ENCODE results near the gene AARS1.
A peak's percentile ranks its signal among the peaks of the same experiment; 100 is the strongest.
"Not testable (repeated sequence)": the region's sequence is repeated elsewhere in the genome, so short reads cannot be mapped to it uniquely, and the experiment has no call there.

AARS1 gene

DNA sequence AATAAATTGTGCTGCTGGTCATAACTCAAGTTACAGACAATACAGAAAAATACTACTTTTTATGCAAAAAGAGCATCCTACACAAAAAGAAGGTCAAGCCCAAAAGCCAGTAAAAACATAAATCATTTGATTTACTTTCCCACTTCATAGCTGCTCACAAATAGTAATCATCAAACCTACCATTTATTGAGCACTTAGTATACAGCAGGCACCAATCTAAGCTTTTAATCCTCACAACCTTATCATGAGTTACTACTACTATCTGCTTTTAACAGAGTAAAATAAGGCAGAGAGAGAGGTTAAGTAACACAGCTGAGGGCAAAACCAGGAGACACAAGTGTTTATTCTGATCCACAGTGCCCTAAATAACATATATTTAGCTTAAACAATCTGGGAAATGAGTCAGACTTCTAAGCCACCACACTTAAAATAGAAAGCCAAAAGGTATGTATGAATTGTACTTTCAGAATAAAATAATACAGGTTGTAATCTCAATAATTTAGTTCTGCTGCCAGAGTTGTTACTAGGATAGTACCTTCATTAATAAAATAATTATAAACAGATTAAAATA, 1.7 kb upstream of the AARS1 start:
- Histone ChIP-seq H4K20me1 (peaks cover 0 to 18% (median 8%) of the 10 kb centered on the region in 11 experiments; a peak in 9 of 22 replicates), H3K9ac (no peak overlapping the region), H3K4me2 (no peak overlapping the region; a peak in 1 of 22 replicates), H3K27me3 (no peaks in the 10 kb centered on the region), H3K36me3 (peaks cover 0 to 10% (median 3%) of the 10 kb centered on the region in 11 experiments; a peak in 9 of 22 replicates), H3K4me1 (peaks cover 19 to 31% (median 21%) of the 10 kb centered on the region in 10 experiments), H3K27ac (no peak overlapping the region), H3K9me3 (replicated peaks in 1 of 11) (peaks cover 0 to 10% (median 7%) of the 10 kb centered on the region in 11 experiments; a peak in 15 of 22 replicates), H3K4me3 (no peak overlapping the region)
- TF ChIP-seq Cebpa-rat (IDR thresholded peaks at IDR 0.05): no peak

DNA sequence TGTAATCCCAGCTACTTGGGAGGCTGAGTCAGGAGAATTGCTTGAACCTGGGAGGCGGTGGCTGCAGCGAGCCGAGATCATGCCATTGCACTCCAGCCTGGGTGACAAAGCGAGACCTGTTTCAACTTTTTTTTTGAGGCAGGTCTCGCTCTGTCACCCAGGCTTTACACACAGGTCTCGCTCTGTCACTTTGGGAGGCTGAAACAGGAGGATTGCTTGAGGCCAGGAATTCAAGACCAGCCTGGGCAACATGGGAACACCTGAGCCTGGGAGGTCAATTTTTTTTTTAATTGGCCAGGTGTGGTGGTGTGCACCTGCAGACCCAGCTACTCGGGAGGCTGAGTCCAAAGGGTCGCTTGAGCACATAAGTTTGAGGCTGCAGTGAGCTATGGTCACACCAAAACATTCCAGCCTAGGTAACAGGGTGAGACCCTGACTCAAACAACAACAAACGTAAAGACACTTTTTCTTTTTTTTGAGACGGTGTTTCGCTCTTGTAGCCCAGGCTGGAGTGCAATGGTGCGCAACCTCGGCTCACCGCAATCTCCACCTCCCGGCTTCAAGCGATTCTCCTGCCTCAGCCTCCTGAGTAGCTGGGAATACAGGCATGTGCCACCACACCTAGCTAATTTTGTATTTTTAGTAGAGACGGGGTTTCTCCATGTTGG, 1.9 kb downstream of the AARS1 start:
- peak overlapping the region; percentile 62 to 93 (median 88); a peak in 19 of 20 replicates for H3K4me3 ChIP-seq
- H3K9me3 ChIP-seq (replicated peaks in 1 of 11); H3K27me3 ChIP-seq: not testable (repeated sequence)
- peak overlapping the region in 8 of 11 experiments; percentile 90 to 98 (median 96); a peak in 10 of 22 replicates for H3K27ac ChIP-seq
- peaks cover 34 to 45% (median 38%) of the 10 kb centered on the region in 11 experiments for H3K36me3 ChIP-seq
- peaks cover 19 to 36% (median 27%) of the 10 kb centered on the region in 10 experiments for H3K4me1 ChIP-seq
- peak overlapping the region; percentile 80 to 92 (median 85) for H3K4me2 ChIP-seq
- H3K9ac ChIP-seq: peak overlapping the region; percentile 89 to 99 (median 95); a peak in 18 of 22 replicates
- peaks cover 20 to 51% (median 39%) of the 10 kb centered on the region in 11 experiments; a peak in 14 of 22 replicates for H4K20me1 ChIP-seq

DNA sequence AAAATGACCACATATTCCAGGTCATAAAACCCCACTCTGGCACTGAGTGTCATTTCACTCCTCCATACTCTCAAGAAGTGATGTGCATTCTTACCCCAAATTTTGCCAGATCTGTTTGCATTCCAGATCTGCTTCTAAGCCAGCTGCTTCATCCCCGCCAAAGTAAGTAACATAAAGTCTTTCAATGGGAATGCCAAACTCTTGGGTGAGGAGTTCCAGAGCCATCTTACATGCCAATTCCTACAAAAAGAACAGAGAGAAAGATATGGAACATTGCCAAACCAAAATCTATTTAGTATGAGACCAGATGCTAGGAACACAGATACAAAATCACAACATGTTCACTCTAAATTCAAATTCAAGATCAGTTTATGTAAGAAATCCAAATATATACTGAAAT, 12.9 kb downstream of the AARS1 start:
- Histone ChIP-seq H3K4me3 (no peak overlapping the region), H3K4me2 (no peak overlapping the region), H3K9ac (no peak overlapping the region), H3K27ac (no peak overlapping the region), H3K27me3 (no peaks in the 10 kb centered on the region), H3K36me3 (peaks cover 93 to 99% (median 96%) of the 10 kb centered on the region in 11 experiments), H3K4me1 (peaks cover 0 to 5% (median 0%) of the 10 kb centered on the region in 10 experiments; a peak in 2 of 20 replicates), H4K20me1 (peaks cover 4 to 97% (median 55%) of the 10 kb centered on the region in 11 experiments; a peak in 15 of 22 replicates), H3K9me3 (replicated peaks in 1 of 11) (no peaks in the 10 kb centered on the region)
- TF ChIP-seq Cebpa-rat (IDR thresholded peaks at IDR 0.05): no peak

DNA sequence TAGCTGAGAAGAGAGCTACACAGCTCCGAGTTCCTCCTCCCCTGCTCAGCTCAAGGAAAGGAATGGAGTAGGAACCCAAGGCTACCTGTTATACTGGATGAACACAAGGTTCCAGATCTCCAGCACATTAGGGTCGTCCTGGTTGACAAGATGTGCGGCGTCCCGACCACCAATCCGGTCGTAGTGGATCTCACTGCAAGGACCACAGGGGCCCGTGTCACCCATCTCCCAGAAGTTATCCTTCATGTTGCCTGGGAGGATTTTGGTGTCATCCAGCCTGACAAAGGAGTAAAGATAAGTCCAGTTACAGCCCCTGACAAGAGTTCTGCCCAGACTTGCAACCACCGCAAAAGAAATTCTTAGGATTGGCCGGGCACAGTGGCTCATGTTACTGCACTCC, 17.6 kb downstream of the AARS1 start:
- Histone ChIP-seq H3K9me3 (replicated peaks in 1 of 11) (no peaks in the 10 kb centered on the region), H3K9ac (no peak overlapping the region), H3K36me3 (peaks cover 93 to 99% (median 96%) of the 10 kb centered on the region in 11 experiments), H4K20me1 (peaks cover 0 to 97% (median 41%) of the 10 kb centered on the region in 11 experiments; a peak in 15 of 22 replicates), H3K27me3 (no peaks in the 10 kb centered on the region), H3K4me3 (no peak overlapping the region), H3K4me2 (no peak overlapping the region), H3K27ac (no peak overlapping the region), H3K4me1 (peaks cover 0 to 10% (median 4%) of the 10 kb centered on the region in 10 experiments; a peak in 5 of 20 replicates)
- TF ChIP-seq Cebpa-rat (IDR thresholded peaks at IDR 0.05): no peak

DNA sequence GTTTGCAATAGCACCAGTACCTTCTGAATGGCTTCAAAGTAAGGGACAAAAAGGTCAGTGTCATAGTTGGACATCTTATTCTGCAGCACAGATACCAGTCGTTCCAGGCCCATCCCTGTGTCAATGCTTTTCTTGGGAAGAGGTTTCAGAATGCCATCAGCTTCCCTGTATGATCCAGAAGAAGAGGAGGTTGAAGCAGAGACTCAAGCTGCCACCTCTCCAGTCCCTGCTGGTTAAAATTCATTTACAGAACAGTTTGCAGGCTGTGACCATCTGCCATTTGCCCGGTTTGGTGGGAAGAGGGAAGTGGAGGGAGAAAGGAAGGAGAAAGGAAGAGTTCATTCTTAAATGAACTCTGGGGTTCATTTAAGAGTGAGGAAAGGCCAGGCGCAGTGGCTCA, 19.1 kb downstream of the AARS1 start:
- Histone ChIP-seq H3K27me3 (no peaks in the 10 kb centered on the region), H3K4me3 (no peak overlapping the region), H3K4me1 (peaks cover 0 to 10% (median 4%) of the 10 kb centered on the region in 10 experiments; a peak in 5 of 20 replicates)

DNA sequence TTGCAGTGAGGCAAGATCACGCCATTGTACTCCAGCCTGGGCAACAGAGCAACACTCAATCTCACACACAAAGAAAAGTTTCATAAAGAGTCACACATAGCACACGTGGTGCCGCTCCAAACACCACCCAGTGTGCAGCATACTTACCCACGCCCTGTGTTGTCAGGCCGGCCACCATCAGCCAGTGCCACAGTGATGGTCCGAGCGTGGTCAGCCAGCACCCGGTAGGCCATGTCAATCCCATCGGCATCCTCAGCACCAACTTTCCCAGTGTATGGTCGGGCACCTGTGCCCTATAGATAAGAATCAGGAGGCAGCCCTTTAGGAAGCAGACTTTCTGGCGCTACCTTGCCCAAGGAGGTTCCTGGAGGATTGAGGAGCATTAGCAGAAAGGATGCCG, 19.8 kb downstream of the AARS1 start:
- Histone ChIP-seq H3K27ac (no peak overlapping the region), H3K27me3 (no peaks in the 10 kb centered on the region), H3K36me3 (peaks cover 96 to 100% (median 99%) of the 10 kb centered on the region in 11 experiments), H4K20me1 (peaks cover 0 to 96% (median 36%) of the 10 kb centered on the region in 11 experiments; a peak in 16 of 22 replicates), H3K4me3 (no peak overlapping the region), H3K4me1 (peaks cover 0 to 10% (median 4%) of the 10 kb centered on the region in 10 experiments; a peak in 5 of 20 replicates), H3K9ac (no peak overlapping the region), H3K9me3 (replicated peaks in 1 of 11) (no peaks in the 10 kb centered on the region), H3K4me2 (no peak overlapping the region)
- TF ChIP-seq Cebpa-rat (IDR thresholded peaks at IDR 0.05): no peak

More for the DNA sequence above, 19.1 kb downstream of the AARS1 start:
- TF ChIP-seq Cebpa-rat (IDR thresholded peaks at IDR 0.05): no peak
- H3K9ac ChIP-seq: no peak overlapping the region
- peaks cover 0 to 94% (median 36%) of the 10 kb centered on the region in 11 experiments; a peak in 16 of 22 replicates for H4K20me1 ChIP-seq
- H3K36me3 ChIP-seq: peaks cover 94 to 99% (median 97%) of the 10 kb centered on the region in 11 experiments
- no peak overlapping the region for H3K4me2 ChIP-seq
- no peaks in the 10 kb centered on the region for H3K9me3 ChIP-seq (replicated peaks in 1 of 11)
- H3K27ac ChIP-seq: no peak overlapping the region

DNA sequence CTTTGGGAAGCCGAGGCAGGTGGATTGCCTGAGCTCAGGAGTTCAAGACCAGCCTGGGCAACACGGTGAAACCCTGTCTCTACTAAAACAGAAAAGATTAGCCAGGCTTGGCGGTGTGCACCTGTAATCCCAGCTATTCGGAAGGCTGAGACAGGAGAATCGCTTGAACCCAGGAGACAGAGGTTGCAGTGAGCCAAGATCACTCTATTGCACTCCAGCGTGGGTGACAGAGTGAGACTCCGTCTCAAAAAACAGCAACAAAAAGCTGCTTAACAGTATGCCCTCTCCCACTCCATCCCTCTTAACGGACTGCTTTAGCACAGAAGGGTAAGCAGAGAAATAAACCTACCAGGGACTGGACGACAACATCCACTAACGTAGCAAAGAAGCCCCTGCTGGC, 21.4 kb downstream of the AARS1 start:
- H3K36me3 ChIP-seq: peaks cover 99 to 100% (median 100%) of the 10 kb centered on the region in 11 experiments
- H3K4me1 ChIP-seq; H3K27me3 ChIP-seq; H3K9me3 ChIP-seq (replicated peaks in 1 of 11); H3K27ac ChIP-seq; H3K4me2 ChIP-seq; H3K4me3 ChIP-seq: not testable (repeated sequence)
- H3K9ac ChIP-seq: 0 out of 22 replicates have a peak overlapping the region, but pooled peaks of 1 of the 11 experiments have one; percentile 18
- H4K20me1 ChIP-seq: peaks cover 0 to 93% (median 36%) of the 10 kb centered on the region in 11 experiments; a peak in 16 of 22 replicates

DNA sequence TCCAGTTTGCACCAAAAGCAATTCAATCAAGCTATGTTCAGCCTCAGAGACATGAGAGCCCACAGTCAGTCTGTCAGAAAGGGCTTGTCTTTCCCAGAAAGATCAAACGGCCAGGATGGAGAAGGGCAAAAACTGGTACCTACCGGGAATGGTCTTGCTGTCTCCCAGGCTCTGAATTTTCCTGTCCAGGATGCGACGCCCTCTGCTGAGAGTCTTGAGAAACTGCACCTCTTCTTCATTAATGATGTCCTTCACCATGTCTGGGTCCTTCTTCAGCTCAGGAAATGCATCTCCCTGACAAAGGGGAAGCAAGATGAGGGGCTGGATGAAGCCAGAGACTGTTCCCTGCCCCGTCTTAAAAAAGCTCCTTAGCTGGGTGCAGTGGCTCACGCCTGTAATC, 21.8 kb downstream of the AARS1 start:
- H3K36me3 ChIP-seq: peaks cover 99 to 100% (median 100%) of the 10 kb centered on the region in 11 experiments
- no peak for TF ChIP-seq Cebpa-rat (IDR thresholded peaks at IDR 0.05)

DNA sequence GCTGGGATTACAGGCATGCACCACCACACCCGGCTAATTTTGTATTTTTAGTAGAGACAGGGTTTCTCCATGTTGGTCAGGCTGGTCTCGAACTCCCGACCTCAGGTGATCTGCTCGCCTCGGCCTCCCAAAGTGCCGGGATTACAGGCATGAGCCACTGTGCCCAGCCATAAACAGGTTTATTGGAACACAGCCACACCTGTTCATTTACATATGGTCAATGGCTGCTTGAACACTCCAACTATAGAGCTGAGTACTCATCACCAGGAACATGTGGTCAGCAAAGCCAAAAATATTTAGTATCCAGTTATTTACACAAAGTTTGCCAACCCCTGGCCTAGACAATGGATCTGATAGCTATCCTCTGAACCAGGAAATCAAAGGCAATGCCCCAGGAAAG, 29.4 kb downstream of the AARS1 start:
- H3K4me2 ChIP-seq; H3K4me1 ChIP-seq; H3K9ac ChIP-seq; H3K9me3 ChIP-seq (replicated peaks in 1 of 11); H3K4me3 ChIP-seq; H3K27me3 ChIP-seq; H3K27ac ChIP-seq: not testable (repeated sequence)
- peaks cover 0 to 87% (median 27%) of the 10 kb centered on the region in 11 experiments; a peak in 10 of 22 replicates for H4K20me1 ChIP-seq
- peaks cover 98 to 100% (median 100%) of the 10 kb centered on the region in 11 experiments for H3K36me3 ChIP-seq

More for the DNA sequence above, 21.8 kb downstream of the AARS1 start:
- peaks cover 0 to 10% (median 0%) of the 10 kb centered on the region in 10 experiments; a peak in 3 of 20 replicates for H3K4me1 ChIP-seq
- no peak overlapping the region for H3K9ac ChIP-seq
- no peaks in the 10 kb centered on the region for H3K27me3 ChIP-seq
- no peak overlapping the region for H3K4me2 ChIP-seq
- no peak overlapping the region for H3K27ac ChIP-seq
- H3K4me3 ChIP-seq: no peak overlapping the region
- H4K20me1 ChIP-seq: peaks cover 0 to 92% (median 33%) of the 10 kb centered on the region in 11 experiments; a peak in 16 of 22 replicates
- H3K9me3 ChIP-seq (replicated peaks in 1 of 11): no peaks in the 10 kb centered on the region

All from BLaER1 treated with 17β-estradiol and CSF1 and Interleukin-3, amounts not matched to agents 10 nM and 100 nM (cell line).